Spleen (tissue), 11 donors: Measurements from ENCODE around the gene LPAR2. TPM values are rescaled to one million over a fixed set of nuclear protein-coding genes. Genes with fewer than 3 reads are reported as not detected.
A peak's percentile ranks its signal among the peaks of the same experiment; 100 is the strongest.

ENCODE experiments used
- DNase-seq: peaks from one replicate; pipeline ENCODE4 v3.0.0-alpha.2; 2020
- H3K27ac ChIP-seq, 8 donors: fragments of 200-600 bp; sonication (generic) in 7 of 8; 1 replicate in 4 of 8; 2 replicates in 4 of 8; pipeline versions ENCODE4 v1.5.0 to v1.8.0; 2016 to 2021; ENCODE audit warnings: inconsistent platforms in 4 of 8, mild to moderate bottlenecking in 4 of 8, moderate library complexity in 1 of 8
- H3K27me3 ChIP-seq, 7 donors: fragments of 200-600 bp; sonication (generic) in 6 of 7; replicated peaks in 1 of 7; 1 replicate in 4 of 7; 2 replicates in 3 of 7; pipeline versions ENCODE4 v1.5.0 to v1.8.0; 2016 to 2021; ENCODE audit warnings: inconsistent platforms in 3 of 7, mild to moderate bottlenecking in 1 of 7
- H3K36me3 ChIP-seq, 6 donors: fragments of 200-600 bp; sonication (generic) in 5 of 6; 1 replicate in 4 of 6; 2 replicates in 2 of 6; pipeline versions ENCODE4 v1.5.0 to v1.8.0; 2016 to 2021; ENCODE audit warnings: inconsistent platforms in 2 of 6
- H3K4me1 ChIP-seq, 6 donors: fragments of 200-600 bp; sonication (generic) in 5 of 6; 1 replicate in 3 of 6; 2 replicates in 3 of 6; pipeline versions ENCODE4 v1.5.0 to v1.8.0; 2016 to 2021; ENCODE audit warnings: inconsistent platforms in 3 of 6
- H3K4me3 ChIP-seq, 8 donors: fragments of 200-600 bp; sonication (generic) in 7 of 8; 1 replicate in 4 of 8; 2 replicates in 4 of 8; pipeline versions ENCODE4 v1.5.0 to v1.8.0; 2016 to 2021; ENCODE audit warnings: inconsistent platforms in 4 of 8, mild to moderate bottlenecking in 4 of 8, moderate library complexity in 2 of 8
- H3K9me3 ChIP-seq, 8 donors: fragments of 200-600 bp; sonication (generic) in 7 of 8; 1 replicate in 4 of 8; 2 replicates in 4 of 8; pipeline versions ENCODE4 v1.5.0 to v1.8.0; 2016 to 2021; ENCODE audit warnings: inconsistent platforms in 4 of 8
- CTCF ChIP-seq, 11 experiments: fragments of 200-600 bp in 7 of 11; fragments of 450-650 bp in 4 of 11; sonication (generic) in 4 of 11; IDR thresholded peaks in 8 of 11; conservative IDR thresholded peaks in 3 of 11; 1 replicate in 7 of 11; 2 replicates in 4 of 11; pipeline versions ENCODE4 v1.4.0 to v1.8.0; 2016 to 2021; ENCODE audit warnings: antibody characterized with exemption in 11 of 11, inconsistent platforms in 4 of 11, mild to moderate bottlenecking in 1 of 11
- POLR2A ChIP-seq, 3 donors: fragments of 450-650 bp; IDR thresholded peaks; one replicate each; pipeline ENCODE4 v1.5.1; 2017; ENCODE audit warnings: antibody characterized with exemption in 3 of 3, mild to moderate bottlenecking in 1 of 3
- POLR2AphosphoS5 ChIP-seq, 3 donors: sonication (generic); formaldehyde crosslinking; IDR thresholded peaks; one replicate each; pipeline ENCODE4 v1.5.1; 2017; ENCODE audit warnings: antibody characterized with exemption in 3 of 3
- WGBS, 5 donors: extraction: QIAGEN DNeasy Blood & Tissue Kit in 3 of 5; methylation state at CpG; one replicate each; pipeline versions ENCODE4 v1.1.5 to v1.1.7; 2013 to 2018; 5-methylcytosine and 5-hydroxymethylcytosine counted together
- intact Hi-C: fragments of 100-400 bp; cut with DNase I; formaldehyde crosslinking; loops from one replicate; pipeline ENCODE4 v1.15.0; 2023; ENCODE audit warnings: low total_unique reads
- polyA plus RNA-seq, 3 donors: library from polyadenylated mRNA; stranded (reverse); fragments of 200-250 nt; gene quantifications; one replicate each; pipeline ENCODE4 v1.2.1, GENCODE V29; 2013
- total RNA-seq, 7 donors: library from RNA; depleted of rRNA in 3 of 7; stranded (reverse); fragments of >200 nt in 3 of 7; fragmentation: NEBNext Ultra II Directional in 4 of 7; extraction: Animal tissue kit (Norgen Biotek cat#: 25700) in 4 of 7; gene quantifications; one replicate each; pipeline versions ENCODE4 v1.1.0 to v1.2.1, GENCODE V29; 2016 to 2021
- donor health status: healthy with polysubstance abuse.
- donor health status: DM: no; HTN: no; CAD: no; lungs with moderate emphysema.
- donor health status: DM: no; HTN: no; CAD: no.
- donor health status: Bipolar disorder and iron deficiency.
- donor health status: healthy.
- donor health status: DM: no; HTN: no; CAD: no.
- donor health status: DM: yes; HTN: yes; CAD: no.

Gene LPAR2
- total and polyA plus RNA-seq, 10 donors = 12.4 to 62.8 (median 41.5) TPM

GRCh38 chr19:19659646-19660245 is 31.7 kb upstream of the LPAR2 start:
- intact Hi-C loops = loop anchor here (10.0 kb wide), 1 partner anchor 75 kb away; the partner anchor contains the start of gene ZNF14
- Histone ChIP-seq H3K9me3 (no peaks in the 10 kb centered on the region), H3K4me1 (peaks cover 16 to 47% (median 33%) of the 10 kb centered on the region in 6 donors), H3K27ac (no peak overlapping the region), H3K36me3 (peaks cover 11 to 69% (median 56%) of the 10 kb centered on the region in 6 donors), H3K4me3 (no peak overlapping the region), H3K27me3 (no peaks in the 10 kb centered on the region)
- 89 to 93% (median 92%) methylated on average over 15 to 17 of the region's 17 CpGs for WGBS, 5 donors
- DNase-seq = peak; percentile 65
- TF ChIP-seq POLR2A (IDR thresholded peaks at IDR 0.05) (no peak), POLR2AphosphoS5 (IDR thresholded peaks at IDR 0.05) (no peak), CTCF (IDR thresholded peaks at IDR 0.05 in 8 of 11, conservative IDR thresholded peaks at IDR 0.05 in 3 of 11) (no peak)

GRCh38 chr19:19657397-19657783 is 29.4 kb upstream of the LPAR2 start:
- intact Hi-C loops = no loop called here
- WGBS, 5 donors = 83 to 90% (median 85%) methylated on average over 6 to 10 of the region's 10 CpGs
- no peaks in the 10 kb centered on the region for H3K27me3 ChIP-seq
- no peak overlapping the region for H3K4me3 ChIP-seq
- TF ChIP-seq POLR2AphosphoS5 (IDR thresholded peaks at IDR 0.05) (no peak), CTCF (IDR thresholded peaks at IDR 0.05 in 8 of 11, conservative IDR thresholded peaks at IDR 0.05 in 3 of 11) (no peak), POLR2A (IDR thresholded peaks at IDR 0.05) (no peak)
- peaks cover 18 to 92% (median 80%) of the 10 kb centered on the region in 6 donors for H3K36me3 ChIP-seq
- H3K27ac ChIP-seq = no peak overlapping the region
- peak; percentile 45 for DNase-seq
- peaks cover 11 to 31% (median 23%) of the 10 kb centered on the region in 6 donors for H3K4me1 ChIP-seq
- no peaks in the 10 kb centered on the region for H3K9me3 ChIP-seq

- no peak overlapping the region for H3K4me3 ChIP-seq
- peak; percentile 73 for DNase-seq
- no peaks in the 10 kb centered on the region for H3K27me3 ChIP-seq
- TF ChIP-seq POLR2A (IDR thresholded peaks at IDR 0.05) (no peak), POLR2AphosphoS5 (IDR thresholded peaks at IDR 0.05) (peak; percentile 16 to 65 (median 27))
- no peak overlapping the region for H3K27ac ChIP-seq
- no peaks in the 10 kb centered on the region for H3K9me3 ChIP-seq
- H3K36me3 ChIP-seq = peaks cover 18 to 99% (median 86%) of the 10 kb centered on the region in 6 donors
- intact Hi-C loops = no loop called here
- peaks cover 5 to 24% (median 16%) of the 10 kb centered on the region in 6 donors for H3K4me1 ChIP-seq
- 93 to 98% (median 95%) methylated on average over 27 to 33 of the region's 33 CpGs for WGBS, 5 donors
Measured at GRCh38 chr19:19656451-19657396, 28.7 kb upstream of the LPAR2 start.

GRCh38 chr19:19655641-19656343 is 27.8 kb upstream of the LPAR2 start:
- 93 to 97% (median 96%) methylated on average over 15 to 27 of the region's 27 CpGs for WGBS, 5 donors
- no peaks in the 10 kb centered on the region for H3K9me3 ChIP-seq
- intact Hi-C loops = no loop called here

More at GRCh38 chr19:19655641-19656343, 27.8 kb upstream of the LPAR2 start:
- TF ChIP-seq POLR2A (IDR thresholded peaks at IDR 0.05) = no peak
- TF ChIP-seq POLR2AphosphoS5 (IDR thresholded peaks at IDR 0.05) = peak in 1 of 3 donors; percentile 44
- TF ChIP-seq CTCF (IDR thresholded peaks at IDR 0.05 in 8 of 11, conservative IDR thresholded peaks at IDR 0.05 in 3 of 11) = no peak
- Histone ChIP-seq H3K27ac (no peak overlapping the region), H3K4me3 (no peak overlapping the region), H3K36me3 (peaks cover 18 to 100% (median 96%) of the 10 kb centered on the region in 6 donors), H3K27me3 (no peaks in the 10 kb centered on the region), H3K4me1 (peaks cover 3 to 15% (median 7%) of the 10 kb centered on the region in 6 donors)
- DNase-seq = peak; percentile 58
